ENCODE results near the gene U2AF2. TPM values are rescaled to one million over a fixed set of nuclear protein-coding genes. Genes with fewer than 3 reads are reported as not detected.

Gene U2AF2
- 100 and 116 TPM in 2 replicates for total RNA-seq

DNA sequence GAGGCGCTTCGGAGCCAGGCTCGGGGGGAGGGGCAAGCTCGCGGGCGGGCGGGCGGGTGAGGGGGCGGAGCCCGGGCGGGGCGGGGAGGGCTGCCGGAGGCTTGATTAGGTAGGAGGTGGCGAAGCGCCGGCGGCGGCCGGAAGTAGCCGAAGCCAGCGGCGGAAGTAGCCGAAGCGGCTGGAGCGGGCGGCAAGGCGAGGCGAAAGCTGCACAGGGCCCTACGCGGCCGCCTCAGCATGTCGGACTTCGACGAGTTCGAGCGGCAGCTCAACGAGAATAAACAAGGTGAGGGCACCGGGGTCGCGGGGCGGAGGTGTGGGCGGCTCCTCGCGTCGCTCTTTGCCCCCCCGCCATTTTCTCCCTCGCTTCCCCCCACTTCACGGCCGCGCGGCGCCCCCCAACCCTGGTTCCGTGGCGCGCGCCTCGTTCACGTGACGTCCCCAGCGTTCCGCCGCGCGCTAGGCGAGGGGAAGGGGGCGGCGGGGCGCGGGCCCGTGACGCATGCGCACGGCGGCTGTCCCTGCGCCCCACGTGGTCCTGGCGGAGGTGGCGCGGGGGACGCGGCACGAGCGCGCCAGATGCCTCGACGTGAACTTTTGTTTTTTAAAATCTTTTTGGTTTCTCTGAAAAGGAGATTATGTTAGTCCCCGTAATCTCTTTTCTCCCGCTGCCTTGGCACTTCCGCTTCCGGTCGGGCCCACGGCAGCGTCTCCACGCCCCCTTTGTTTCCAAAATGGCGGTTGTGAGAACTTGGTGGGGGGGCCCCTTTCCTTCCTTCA, at the start of gene U2AF2:
Gene U2AF2, plus strand, starts transcription at position 168 of the 780 bp plus-strand sequence. Its CDS starts 70 bp downstream, at position 238.

DNA sequence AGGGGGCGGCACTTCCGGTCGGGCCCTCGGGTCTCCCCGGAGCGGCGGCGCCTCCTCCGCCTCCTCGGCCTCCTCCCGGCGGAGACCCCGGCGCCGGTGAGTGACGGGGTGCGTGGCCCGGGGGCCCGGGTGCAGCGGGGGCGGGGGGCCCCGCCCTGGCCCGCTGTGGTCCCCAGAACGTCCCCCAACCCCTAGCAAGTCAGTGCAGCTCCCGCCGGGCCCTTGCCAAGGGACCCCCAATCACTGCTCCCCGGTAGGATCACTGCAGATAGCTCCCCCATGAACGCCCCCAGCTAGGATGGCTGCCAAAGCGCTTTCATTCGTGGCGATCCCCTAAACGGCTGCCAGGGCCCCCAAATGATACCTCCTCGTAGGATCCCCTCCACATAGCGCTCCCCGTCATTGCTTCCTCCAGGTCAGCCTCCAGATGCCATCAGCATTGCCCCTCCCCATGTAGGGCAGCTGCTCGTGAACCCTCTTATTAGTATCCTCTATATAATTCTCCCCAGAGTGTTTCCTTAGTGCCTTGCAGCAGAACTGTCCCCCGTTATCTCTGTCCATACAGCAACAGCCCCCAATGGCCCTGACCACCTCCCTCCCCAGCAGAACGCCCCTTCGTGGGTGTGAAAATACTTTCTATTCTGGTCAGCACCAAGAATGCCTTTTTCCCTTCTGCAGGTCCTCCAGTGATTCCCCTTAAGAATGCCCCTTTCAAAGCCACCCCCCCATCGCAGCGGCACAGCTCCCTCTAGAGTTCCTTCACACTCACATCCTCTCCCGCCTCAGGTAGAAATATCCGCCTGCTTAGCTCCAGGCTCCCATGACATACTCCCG, 49.0 kb upstream of the U2AF2 start, which contains the start of gene ZNF865:
Gene ZNF865, plus strand, starts transcription at position 11 of the 834 bp plus-strand sequence. CDS start 7,972 bp downstream, outside the sequence.

DNA sequence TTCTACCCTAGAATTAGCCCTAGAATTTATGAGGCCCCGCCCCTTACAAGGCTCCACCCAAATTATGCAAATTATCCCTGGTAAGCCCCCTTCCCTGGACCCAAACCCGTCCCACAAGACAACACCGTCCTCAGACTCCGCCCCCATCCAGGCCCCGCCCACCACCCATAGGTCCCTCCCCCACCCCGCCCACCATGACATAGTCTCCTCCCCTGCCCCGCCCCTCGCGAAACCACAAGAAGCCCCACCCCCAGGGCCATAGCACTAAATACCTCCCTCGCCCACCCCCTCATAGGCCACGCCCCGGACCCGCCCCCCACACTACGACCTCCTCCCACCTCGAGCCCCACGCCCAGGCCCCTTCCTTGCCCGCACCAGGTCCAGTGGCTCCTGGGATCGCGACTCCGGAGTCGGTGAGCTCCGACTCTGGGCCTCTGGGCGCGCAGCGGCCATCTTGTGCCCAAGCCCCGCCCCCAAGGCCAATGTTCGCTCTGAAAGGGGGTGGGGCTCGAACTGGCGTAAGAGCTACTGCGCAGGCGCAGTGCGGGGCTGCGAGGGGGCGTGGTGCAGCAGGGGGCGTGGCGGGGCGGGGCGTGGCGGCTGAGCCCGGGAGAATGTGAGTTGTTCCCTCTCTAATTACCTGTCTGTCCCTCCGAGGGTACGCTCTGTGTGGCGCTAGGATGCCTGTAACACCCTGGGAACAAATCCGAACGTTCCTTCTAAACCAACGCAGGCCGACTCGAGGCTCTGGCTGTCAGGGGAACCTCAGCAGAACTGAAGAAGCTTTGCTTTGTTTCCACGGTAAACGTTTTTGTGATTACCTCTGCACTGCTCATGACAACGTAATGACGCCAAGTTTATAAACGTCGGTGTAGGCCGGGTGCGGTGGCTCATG, 30.5 kb upstream of the U2AF2 start, which contains the start of gene ZNF784:
Gene ZNF784, minus strand, starts transcription at position 458 of the 895 bp plus-strand sequence. Its CDS starts 5 bp downstream, at position 453.

DNA sequence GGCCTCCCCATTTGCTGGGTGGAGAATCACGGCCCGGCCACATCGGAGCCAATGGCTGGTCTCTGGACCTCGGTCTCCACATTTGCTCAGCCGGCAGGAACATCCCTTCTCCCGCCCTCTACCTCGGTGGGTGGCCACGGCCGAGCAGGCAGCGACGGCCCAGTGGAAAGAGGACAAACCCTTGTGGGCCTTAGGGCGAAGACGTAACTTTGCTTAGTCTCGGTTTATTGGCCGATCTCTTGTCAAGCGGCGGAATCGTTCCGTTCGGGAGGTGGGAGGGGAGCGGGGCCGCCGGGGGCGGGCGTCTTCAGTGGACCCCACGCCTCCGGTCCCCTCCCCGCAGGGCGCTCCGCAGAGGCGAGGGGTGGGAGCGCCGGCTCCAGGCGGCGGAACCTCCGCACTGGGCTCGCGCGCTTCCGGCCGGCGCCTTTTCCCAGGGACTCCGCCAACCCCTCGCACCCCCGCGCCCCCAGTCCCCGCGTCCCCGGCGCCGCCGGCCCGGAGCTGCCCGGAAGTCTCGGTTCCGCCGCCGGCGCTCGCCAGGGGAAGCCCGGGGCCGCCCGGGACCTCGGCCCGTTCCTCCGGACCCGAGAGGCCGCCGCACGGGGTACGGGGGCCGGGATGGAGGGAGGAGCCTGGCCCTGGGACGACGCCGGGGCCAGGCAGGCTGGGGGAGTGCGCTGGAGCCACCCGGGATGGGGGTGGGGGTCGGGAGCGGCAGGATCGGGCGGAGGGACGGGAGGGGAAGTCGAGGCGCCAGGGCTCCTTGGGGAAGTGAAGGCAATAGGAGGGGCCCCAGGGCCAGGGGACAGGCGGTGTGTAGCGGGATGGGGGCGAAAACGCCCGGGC, 14.0 kb upstream of the U2AF2 start, which contains the start of gene ZNF580:
Gene ZNF580, plus strand, starts transcription at position 426 of the 849 bp plus-strand sequence. CDS start 1,507 bp downstream, outside the sequence.

DNA sequence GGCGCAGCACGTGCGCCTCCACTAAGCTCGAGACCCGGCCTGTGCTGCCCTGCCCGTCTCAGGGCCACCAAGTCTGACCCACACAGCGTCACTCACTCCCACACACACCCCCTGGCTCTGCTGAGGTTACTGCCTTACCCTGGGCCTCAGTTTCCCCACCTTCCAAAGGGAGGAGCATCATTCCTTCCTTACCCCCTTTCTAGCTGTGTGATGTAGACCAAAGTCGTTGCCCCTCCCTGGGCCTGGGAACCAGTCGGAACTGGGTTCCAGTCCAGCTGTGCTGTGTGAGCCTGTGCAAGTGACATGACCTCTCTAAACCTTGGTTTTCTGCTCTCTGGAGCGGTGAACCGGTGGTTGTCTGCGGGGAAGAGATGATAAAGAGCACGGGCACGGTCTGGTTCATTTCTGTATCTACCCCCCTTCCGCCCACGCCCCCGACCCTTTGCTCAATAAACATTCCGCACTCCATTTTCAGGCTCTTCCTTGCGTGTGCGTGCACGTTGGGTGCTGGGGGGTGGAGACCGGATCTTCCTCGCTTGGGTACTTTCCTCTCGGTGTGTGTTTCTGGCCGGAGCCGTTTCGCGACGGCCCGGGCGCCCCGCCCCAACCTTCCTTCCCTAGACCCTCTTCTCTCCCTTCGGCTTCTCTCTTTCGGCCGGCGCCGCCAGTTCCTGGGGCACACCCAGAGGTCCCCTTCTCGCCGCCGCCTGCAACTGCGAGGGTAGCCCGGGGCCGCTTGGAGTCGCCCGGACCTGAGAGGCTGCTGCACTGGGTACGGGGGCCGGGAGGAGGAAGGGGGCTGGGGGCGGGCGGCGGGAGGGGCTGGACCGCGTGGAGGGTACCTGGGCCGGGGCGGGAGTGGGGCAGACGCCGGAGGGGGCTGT, 11.6 kb upstream of the U2AF2 start, which contains the start of gene ZNF581:
Gene ZNF581, plus strand, starts transcription at position 647 of the 884 bp plus-strand sequence. CDS start 923 bp downstream, outside the sequence.

DNA sequence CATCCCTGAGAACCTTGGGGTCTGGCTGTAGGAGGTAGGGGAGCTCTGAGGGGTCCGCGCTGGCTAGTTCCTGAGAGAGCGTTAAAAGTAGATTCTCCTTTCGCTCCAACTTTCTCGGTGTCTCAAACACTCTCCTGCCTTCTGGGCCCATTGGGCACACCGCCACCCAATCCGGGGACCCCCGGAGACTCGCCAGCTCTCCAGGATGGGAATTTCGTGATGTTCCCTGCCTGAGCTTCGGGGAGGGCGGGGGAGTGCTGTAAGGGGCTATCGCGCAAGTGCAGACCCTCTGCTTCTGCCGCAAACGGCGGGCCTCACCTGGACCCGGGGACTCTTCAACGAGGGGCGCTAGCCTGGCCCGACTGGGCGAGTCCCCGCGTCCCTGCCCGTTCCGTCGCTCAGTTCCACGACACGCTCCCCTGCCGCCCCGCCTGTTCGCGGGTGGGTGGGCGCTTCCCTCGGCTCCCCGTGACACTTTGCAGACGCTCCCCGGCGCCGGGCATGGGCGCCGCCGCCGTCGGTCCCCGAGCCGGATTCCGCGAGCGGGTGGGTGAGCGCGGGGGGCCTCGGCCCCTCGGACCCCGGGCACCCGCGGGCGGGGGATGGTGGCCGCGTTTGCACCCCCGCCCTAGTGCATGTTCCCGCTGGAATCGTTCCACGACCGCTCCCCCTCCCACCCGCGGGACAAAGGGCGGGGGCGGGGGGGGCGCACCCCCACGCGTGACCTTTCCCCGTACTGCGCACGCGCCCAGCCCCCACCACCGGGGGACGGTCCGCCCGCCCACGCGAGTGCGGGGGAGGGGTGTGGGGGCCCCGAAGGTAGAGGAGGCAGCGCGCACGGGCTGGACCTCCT, 6.9 kb upstream of the U2AF2 start, which contains the start of gene CCDC106:
Gene CCDC106, plus strand, starts transcription at position 481 of the 853 bp plus-strand sequence. CDS start 835 bp downstream, outside the sequence.

DNA sequence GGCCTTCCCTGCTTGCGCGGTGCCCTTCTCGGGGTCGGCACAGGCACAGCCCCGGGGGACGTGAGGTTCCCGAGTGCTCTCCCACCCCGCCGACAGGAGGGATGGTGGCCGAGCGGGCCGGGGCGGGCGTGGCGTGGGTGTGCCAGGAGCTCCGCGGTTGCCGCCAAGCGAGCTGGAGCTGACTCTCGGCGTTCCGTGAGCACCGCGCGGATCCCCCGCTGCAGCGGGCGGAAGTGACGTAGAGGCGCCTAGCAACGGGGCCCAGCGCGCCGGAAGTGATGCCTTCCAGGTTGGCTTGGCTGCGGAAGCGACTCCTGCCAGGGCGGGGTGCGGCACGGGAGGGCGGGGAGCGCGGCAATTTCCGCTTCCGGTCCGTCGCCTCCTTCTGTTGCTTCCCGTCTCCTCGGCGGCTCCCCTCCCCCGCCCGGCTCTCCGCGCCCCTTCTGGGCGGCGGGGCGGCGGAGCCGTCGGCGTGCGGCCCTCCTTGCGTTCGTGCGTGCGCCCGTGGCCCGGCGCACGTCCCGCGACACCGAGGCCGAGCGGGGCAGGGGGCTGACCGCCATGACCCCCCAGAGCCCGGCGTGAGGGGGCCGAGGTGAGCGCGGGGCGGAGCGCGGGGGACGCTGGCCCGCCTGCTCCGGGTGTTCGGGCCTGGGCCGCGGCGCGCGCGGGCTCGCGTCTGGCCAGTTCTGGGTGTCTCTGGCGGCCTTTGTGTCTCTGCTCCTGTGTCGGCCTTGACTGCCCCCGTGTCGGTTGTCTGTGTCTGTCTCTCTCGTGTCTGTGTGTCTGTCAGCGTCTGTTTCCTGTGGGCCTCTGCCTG, 20.2 kb downstream of the U2AF2 start, which contains the start of gene EPN1:
Gene EPN1, plus strand, starts transcription at position 386 of the 820 bp plus-strand sequence. CDS start 3,402 bp downstream, outside the sequence.

Other genes starting within 250 kb of the U2AF2 start
- 53.1 and 144 TPM in 2 replicates for gene UBE2S, start 247.2 kb upstream of the U2AF2 start, total RNA-seq
- under 0.01 TPM in 1 of 2 replicates, not detected in the other for gene SHISA7, start 211.7 kb upstream of the U2AF2 start, total RNA-seq
- 51.3 TPM in 2 replicates for gene ISOC2, start 193.4 kb upstream of the U2AF2 start, total RNA-seq
- not detected in 2 replicates for gene C19orf85, start 190.3 kb upstream of the U2AF2 start, total RNA-seq
- gene ZNF628, start 178.4 kb upstream of the U2AF2 start, total RNA-seq, result 1.6 and 3.3 TPM in 2 replicates
- 18.7 and 20.8 TPM in 2 replicates for gene NAT14, start 169.8 kb upstream of the U2AF2 start, total RNA-seq
- 14.4 and 47.6 TPM in 2 replicates for gene SSC5D, start 166.6 kb upstream of the U2AF2 start, total RNA-seq
- gene SBK2, start 117.9 kb upstream of the U2AF2 start, total RNA-seq, result 0.17 TPM in 1 of 2 replicates, not detected in the other
- gene SBK3, start 109.5 kb upstream of the U2AF2 start, total RNA-seq, result 0.44 TPM in 1 of 2 replicates, not detected in the other
- 5.2 and 9.3 TPM in 2 replicates for gene ZNF579, start 74.2 kb upstream of the U2AF2 start, total RNA-seq
- gene FIZ1, start 55.5 kb upstream of the U2AF2 start, total RNA-seq, result 3.8 and 5.2 TPM in 2 replicates
- 8.9 and 21.0 TPM in 2 replicates for gene ZNF524, start 54.7 kb upstream of the U2AF2 start, total RNA-seq
- gene ZNF865, start 49.4 kb upstream of the U2AF2 start, total RNA-seq, result 3.5 and 3.9 TPM in 2 replicates
- 4.7 and 4.8 TPM in 2 replicates for gene ZNF784, start 30.5 kb upstream of the U2AF2 start, total RNA-seq
- 4.2 and 6.3 TPM in 2 replicates for gene ZNF580, start 14.0 kb upstream of the U2AF2 start, total RNA-seq
- 17.2 and 31.8 TPM in 2 replicates for gene ZNF581, start 11.4 kb upstream of the U2AF2 start, total RNA-seq
- gene CCDC106, start 6.8 kb upstream of the U2AF2 start, total RNA-seq, result 12.8 and 13.4 TPM in 2 replicates
- 83.7 and 153 TPM in 2 replicates for gene EPN1, start 20.2 kb downstream of the U2AF2 start, total RNA-seq
- not detected in 2 replicates for gene NLRP9, start 83.4 kb downstream of the U2AF2 start, total RNA-seq
- not detected in 2 replicates for gene RFPL4A, start 104.1 kb downstream of the U2AF2 start, total RNA-seq
- not detected in 2 replicates for gene RFPL4AL1, start 114.1 kb downstream of the U2AF2 start, total RNA-seq
- under 0.01 TPM in 1 of 2 replicates, not detected in the other for gene NLRP11, start 177.0 kb downstream of the U2AF2 start, total RNA-seq
- not detected in 2 replicates for gene NLRP4, start 181.5 kb downstream of the U2AF2 start, total RNA-seq